Keratinocyte (primary cell): Measurements from ENCODE around the gene STK38. TPM values are rescaled to one million over a fixed set of nuclear protein-coding genes. Genes with fewer than 3 reads are reported as not detected.

Experiments
- DNase-seq: peaks from one replicate; pipeline ENCODE4 v3.0.0-alpha.2; 2011; ENCODE audit warnings: low read depth, missing footprints, low spot score
- FAIRE-seq: peaks from 2 replicates; lab custom pipeline; 2011; peaks lifted over from hg19 to GRCh38; lab: Jason Lieb, UNC
- H2AFZ ChIP-seq: 2 replicates; pipeline ENCODE4 v1.6.0; 2012; ENCODE audit warnings: low read length, control low read depth, inconsistent platforms; ENCODE audit not compliant: control insufficient read depth
- H3K27ac ChIP-seq: 2 replicates; pipeline ENCODE4 v1.5.1; 2011; ENCODE audit warnings: low read length; ENCODE audit not compliant: control insufficient read depth, insufficient read depth
- H3K27me3 ChIP-seq: 3 replicates; pipeline ENCODE4 v1.6.0; 2011; ENCODE audit warnings: low read length; ENCODE audit not compliant: control insufficient read depth, insufficient read depth; ENCODE audit errors: extremely low read depth
- H3K36me3 ChIP-seq, 2 experiments: 2 replicates in 1 of 2; 3 replicates in 1 of 2; pipeline ENCODE4 v1.5.1; 2011; ENCODE audit warnings: low read length in 2 of 2, mild to moderate bottlenecking in 1 of 2; ENCODE audit not compliant: control insufficient read depth in 2 of 2, insufficient read depth in 2 of 2; ENCODE audit errors: extremely low read depth in 1 of 2
- H3K4me1 ChIP-seq: 3 replicates; pipeline ENCODE4 v1.5.1; 2011; ENCODE audit warnings: low read length; ENCODE audit not compliant: control insufficient read depth, insufficient read depth; ENCODE audit errors: extremely low read depth
- H3K4me2 ChIP-seq: 3 replicates; pipeline ENCODE4 v1.6.0; 2011; ENCODE audit warnings: low read depth, low read length; ENCODE audit not compliant: control insufficient read depth, insufficient read depth; ENCODE audit errors: extremely low read depth
- H3K4me3 ChIP-seq, 3 experiments: fragments of 200-600 bp in 1 of 3; sonication (generic) in 1 of 3; 2 replicates in 2 of 3; 3 replicates in 1 of 3; pipeline ENCODE4 v1.5.1; 2011 to 2016; ENCODE audit warnings: low read length in 3 of 3, mild to moderate bottlenecking in 3 of 3, control low read depth in 2 of 3, inconsistent platforms in 1 of 3, low read depth in 1 of 3, mixed read lengths in 1 of 3, mixed run types in 1 of 3, moderate library complexity in 1 of 3; ENCODE audit not compliant: control insufficient read depth in 2 of 3, insufficient read depth in 2 of 3; ENCODE audit errors: extremely low read depth in 1 of 3
- H3K79me2 ChIP-seq: 2 replicates; pipeline ENCODE4 v1.6.0; 2012; ENCODE audit warnings: low read length; ENCODE audit not compliant: control insufficient read depth, insufficient read depth
- H3K9ac ChIP-seq: 3 replicates; pipeline ENCODE4 v1.6.0; 2011; ENCODE audit warnings: low read length; ENCODE audit not compliant: control insufficient read depth, insufficient read depth; ENCODE audit errors: extremely low read depth
- H3K9me1 ChIP-seq: 3 replicates; pipeline ENCODE4 v1.6.0; 2011; ENCODE audit warnings: low read length; ENCODE audit not compliant: control insufficient read depth, insufficient read depth; ENCODE audit errors: extremely low read depth
- H3K9me3 ChIP-seq: 2 replicates; pipeline ENCODE4 v1.5.1; 2012; ENCODE audit warnings: low read depth, low read length; ENCODE audit not compliant: control insufficient read depth
- H4K20me1 ChIP-seq: 3 replicates; pipeline ENCODE4 v1.6.0; 2011; ENCODE audit warnings: low read length; ENCODE audit not compliant: control insufficient read depth, insufficient read depth; ENCODE audit errors: extremely low read depth
- EZH2 ChIP-seq: IDR thresholded peaks from one replicate; pipeline ENCODE4 v1.6.1; 2012; ENCODE audit warnings: inconsistent platforms, mild to moderate bottlenecking, low read length, moderate library complexity
- dilution Hi-C: fragments of 300-500 bp; cut with MboI; formaldehyde crosslinking; loops from one replicate; pipeline ENCODE4 v1.7.0; 2020; ENCODE audit warnings: low sequenced_read_pairs; ENCODE audit not compliant: extremely low pct_ligation_motif_present
- polyA plus RNA-seq, 5 experiments: library from polyadenylated mRNA; depleted of rRNA in 3 of 5; stranded (reverse) in 3 of 5; stranded (forward) in 1 of 5; unstranded in 1 of 5; fragments of >200 nt; gene quantifications; 1 replicate in 1 of 5; 2 replicates in 3 of 5; 3 replicates in 1 of 5; pipeline versions ENCODE4 v1.2.1 to v1.2.3, GENCODE V29; 2011 to 2012; ENCODE audit warnings: missing spikeins in 2 of 5, low read depth in 1 of 5, low replicate concordance in 1 of 5
- TF ChIP-seq, protein P1 (sequence below), 3 experiments: IDR thresholded peaks in 1 of 3; conservative IDR thresholded peaks in 1 of 3; optimal IDR thresholded peaks in 1 of 3; 2 replicates in 2 of 3; 3 replicates in 1 of 3; pipeline versions ENCODE3 to v1.5.1; 2011; ENCODE audit warnings: low read length in 3 of 3, mild to moderate bottlenecking in 3 of 3, moderate library complexity in 2 of 3, control low read depth in 1 of 3, inconsistent platforms in 1 of 3; ENCODE audit not compliant: insufficient read depth in 2 of 3; ENCODE audit errors: extremely low read depth in 1 of 3

The STK38 gene
- polyA plus RNA-seq, 1 donor (not counting 4 experiments of a cell fraction or from before 2014, with no cell fraction given): 24.4 TPM

DNA sequence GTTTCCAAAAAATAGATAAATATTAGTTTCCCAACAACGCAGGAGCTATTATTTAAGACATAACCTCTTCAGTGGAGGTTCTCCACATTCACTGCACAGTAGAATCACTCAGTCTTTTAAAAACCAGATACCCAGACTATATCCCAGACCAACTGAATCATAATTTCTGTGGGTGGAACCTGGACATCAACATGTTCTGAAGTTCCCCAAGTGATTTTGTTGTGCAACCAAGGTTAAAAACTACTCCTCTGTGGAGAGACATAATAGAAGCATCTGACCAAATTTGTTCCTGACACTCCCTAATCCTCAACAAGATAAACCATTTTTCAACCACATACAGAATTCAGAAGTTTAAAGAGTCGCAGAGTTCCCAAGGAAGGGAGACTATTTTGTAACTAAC lies 42.3 kb downstream of the STK38 start:
- no peak for DNase-seq

DNA sequence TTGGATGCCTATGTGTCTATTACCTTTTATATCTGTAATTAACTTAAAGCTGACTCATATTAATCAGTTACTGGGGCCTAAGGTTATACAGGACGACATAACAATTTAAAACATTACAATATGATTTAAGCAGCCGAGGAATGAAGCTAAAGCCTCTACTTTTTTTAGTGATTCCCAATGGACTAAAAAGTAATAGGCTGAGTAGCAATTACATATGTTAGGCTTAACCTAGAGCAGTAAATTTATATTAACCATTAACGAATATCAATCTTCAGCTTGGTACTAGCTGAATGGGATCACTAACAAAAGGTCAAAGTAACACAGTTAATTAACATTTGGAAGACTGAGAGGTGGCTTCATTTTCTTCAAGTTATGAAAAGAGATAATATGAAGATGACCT lies 43.1 kb downstream of the STK38 start:
- Histone ChIP-seq H3K4me3 (no peak overlapping the region), H4K20me1 (no peaks in the 10 kb centered on the region), H3K4me1 (no peaks in the 10 kb centered on the region), H3K4me2 (no peak overlapping the region), H3K36me3 (peaks cover 7 to 15% of the 10 kb centered on the region in 2 experiments), H3K9ac (no peak overlapping the region), H3K9me1 (no peaks in the 10 kb centered on the region), H2AFZ (no peak overlapping the region), H3K27me3 (no peaks in the 10 kb centered on the region), H3K27ac (no peak overlapping the region), H3K9me3 (no peaks in the 10 kb centered on the region), H3K79me2 (no peaks in the 10 kb centered on the region)
- TF ChIP-seq, protein P1, sequence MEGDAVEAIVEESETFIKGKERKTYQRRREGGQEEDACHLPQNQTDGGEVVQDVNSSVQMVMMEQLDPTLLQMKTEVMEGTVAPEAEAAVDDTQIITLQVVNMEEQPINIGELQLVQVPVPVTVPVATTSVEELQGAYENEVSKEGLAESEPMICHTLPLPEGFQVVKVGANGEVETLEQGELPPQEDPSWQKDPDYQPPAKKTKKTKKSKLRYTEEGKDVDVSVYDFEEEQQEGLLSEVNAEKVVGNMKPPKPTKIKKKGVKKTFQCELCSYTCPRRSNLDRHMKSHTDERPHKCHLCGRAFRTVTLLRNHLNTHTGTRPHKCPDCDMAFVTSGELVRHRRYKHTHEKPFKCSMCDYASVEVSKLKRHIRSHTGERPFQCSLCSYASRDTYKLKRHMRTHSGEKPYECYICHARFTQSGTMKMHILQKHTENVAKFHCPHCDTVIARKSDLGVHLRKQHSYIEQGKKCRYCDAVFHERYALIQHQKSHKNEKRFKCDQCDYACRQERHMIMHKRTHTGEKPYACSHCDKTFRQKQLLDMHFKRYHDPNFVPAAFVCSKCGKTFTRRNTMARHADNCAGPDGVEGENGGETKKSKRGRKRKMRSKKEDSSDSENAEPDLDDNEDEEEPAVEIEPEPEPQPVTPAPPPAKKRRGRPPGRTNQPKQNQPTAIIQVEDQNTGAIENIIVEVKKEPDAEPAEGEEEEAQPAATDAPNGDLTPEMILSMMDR (optimal IDR thresholded peaks at IDR 0.05 in 1 of 3, IDR thresholded peaks at IDR 0.05 in 1 of 3, conservative IDR thresholded peaks at IDR 0.05 in 1 of 3; ENCODE audit: extremely low read depth in 1 of 3, insufficient read depth in 2 of 3, low read length in 3 of 3): no peak
- no peak for TF ChIP-seq EZH2
- FAIRE-seq (no peak), DNase-seq (no peak)
- dilution Hi-C loops: no loop called here

More for the DNA sequence above, 42.3 kb downstream of the STK38 start:
- Histone ChIP-seq H3K36me3 (peaks cover 10 to 16% of the 10 kb centered on the region in 2 experiments), H3K4me1 (no peaks in the 10 kb centered on the region), H3K4me3 (no peak overlapping the region), H3K9me1 (no peaks in the 10 kb centered on the region), H3K9ac (no peak overlapping the region), H4K20me1 (no peaks in the 10 kb centered on the region), H3K4me2 (no peak overlapping the region), H3K27ac (no peak overlapping the region), H3K27me3 (no peaks in the 10 kb centered on the region), H3K9me3 (no peaks in the 10 kb centered on the region), H3K79me2 (no peaks in the 10 kb centered on the region), H2AFZ (no peak overlapping the region)
- FAIRE-seq: no peak
- no peak for TF ChIP-seq EZH2
- TF ChIP-seq, protein P1 (optimal IDR thresholded peaks at IDR 0.05 in 1 of 3, IDR thresholded peaks at IDR 0.05 in 1 of 3, conservative IDR thresholded peaks at IDR 0.05 in 1 of 3; ENCODE audit: extremely low read depth in 1 of 3, insufficient read depth in 2 of 3, low read length in 3 of 3): no peak
- dilution Hi-C loops: no loop called here
